Spleen (tissue), 7 donors: Measurements from ENCODE around the gene DPEP2NB.

Experiments
- CTCF ChIP-seq, 11 experiments: fragments of 200-600 bp in 7 of 11; fragments of 450-650 bp in 4 of 11; sonication (generic) in 4 of 11; IDR thresholded peaks in 8 of 11; conservative IDR thresholded peaks in 3 of 11; 1 replicate in 7 of 11; 2 replicates in 4 of 11; pipeline versions ENCODE4 v1.4.0 to v1.8.0; 2016 to 2021; ENCODE audit warnings: antibody characterized with exemption in 11 of 11, inconsistent platforms in 4 of 11, mild to moderate bottlenecking in 1 of 11
- POLR2AphosphoS5 ChIP-seq, 3 donors: sonication (generic); formaldehyde crosslinking; IDR thresholded peaks; one replicate each; pipeline ENCODE4 v1.5.1; 2017; ENCODE audit warnings: antibody characterized with exemption in 3 of 3
- donor health status: DM: no; HTN: no; CAD: no; lungs with moderate emphysema.
- donor health status: DM: no; HTN: no; CAD: no.
- donor health status: DM: no; HTN: no; CAD: no.

DNA sequence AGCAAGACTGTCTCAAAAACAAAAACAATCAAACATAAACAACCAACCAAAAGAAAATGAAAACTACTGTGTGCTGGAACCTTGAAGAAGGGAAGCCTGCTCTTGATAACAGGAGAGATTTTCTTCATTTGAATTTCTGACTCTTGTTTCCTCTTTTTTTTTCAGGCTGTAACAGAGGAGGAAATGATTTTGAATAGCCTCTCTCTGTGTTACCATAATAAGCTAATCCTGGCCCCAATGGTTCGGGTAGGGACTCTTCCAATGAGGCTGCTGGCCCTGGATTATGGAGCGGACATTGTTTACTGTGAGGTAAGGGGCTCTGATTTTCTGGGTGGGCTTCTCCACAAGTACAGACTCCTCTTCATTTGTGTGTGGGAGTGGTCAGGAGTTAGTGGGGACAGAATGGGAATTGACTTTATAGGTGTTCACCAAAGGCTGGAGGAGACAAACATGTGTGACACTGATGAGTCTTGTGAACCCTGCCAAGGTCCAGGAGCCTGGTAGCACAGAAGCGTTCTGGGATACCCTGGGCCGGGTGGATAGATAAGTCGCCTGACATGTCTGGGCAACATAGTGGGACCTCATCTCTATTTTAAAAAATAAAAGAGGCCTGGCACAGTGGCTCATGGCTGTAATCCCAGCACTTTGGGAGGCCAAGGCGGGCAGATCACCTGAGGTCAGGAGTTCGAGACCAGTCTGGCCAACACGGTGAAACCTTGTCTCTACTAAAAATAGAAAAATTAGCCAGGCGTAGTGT lies 22.3 kb upstream of the DPEP2NB start:
- TF ChIP-seq CTCF (IDR thresholded peaks at IDR 0.05 in 8 of 11, conservative IDR thresholded peaks at IDR 0.05 in 3 of 11) (peak in 1 of 11 experiments; percentile 5), POLR2AphosphoS5 (IDR thresholded peaks at IDR 0.05) (no peak)
